Measurements from ENCODE around the gene RHO.

DNA sequence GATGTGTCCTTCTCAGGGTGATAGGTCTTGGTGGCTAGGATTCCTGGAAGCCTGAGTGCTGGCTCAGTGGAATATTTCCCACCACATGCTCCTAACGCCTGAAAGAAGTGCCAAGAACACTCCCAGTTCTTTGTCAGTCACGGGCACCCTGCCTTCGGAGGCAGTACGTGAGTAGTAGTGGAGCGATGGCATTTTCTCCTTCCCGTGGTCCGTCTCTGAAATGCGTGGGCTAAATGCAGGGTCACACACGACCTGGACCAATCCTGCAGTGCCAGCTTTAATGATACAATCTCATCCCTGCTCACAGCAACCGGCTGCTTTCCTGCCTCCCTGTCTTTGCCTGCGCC is 29.1 kb downstream of the RHO start:
- TF ChIP-seq CTCF (IDR thresholded peaks at IDR 0.05 in 4 of 5, conservative IDR thresholded peaks at IDR 0.05 in 1 of 5) (no peak), POLR2A (IDR thresholded peaks at IDR 0.05) (no peak)
